Small intestine (tissue), 7 donors: ENCODE results near the gene PTGR3. TPM values are rescaled to one million over a fixed set of nuclear protein-coding genes. Genes with fewer than 3 reads are reported as not detected.
"Not testable (repeated sequence)": the region's sequence is repeated elsewhere in the genome, so short reads cannot be mapped to it uniquely, and the experiment has no call there.

Experiments
- DNase-seq, 2 donors: peaks; one replicate each; pipeline versions ENCODE4 v3.0.0 to v3.0.0-alpha.2; 2013
- FAIRE-seq: peaks from 2 replicates; lab custom pipeline; 2012; peaks lifted over from hg19 to GRCh38; lab: Jason Lieb, UNC
- H3K27ac ChIP-seq, 3 donors: one replicate each; pipeline ENCODE4 v1.5.1; 2013; ENCODE audit warnings: low read length in 2 of 3, mild to moderate bottlenecking in 2 of 3, control low read depth in 1 of 3, inconsistent platforms in 1 of 3, low read depth in 1 of 3, moderate library complexity in 1 of 3
- H3K27me3 ChIP-seq, 3 donors: one replicate each; pipeline ENCODE4 v1.6.1; 2013; ENCODE audit warnings: low read length in 3 of 3, inconsistent platforms in 1 of 3; ENCODE audit not compliant: control insufficient read depth in 3 of 3, insufficient read depth in 3 of 3
- H3K36me3 ChIP-seq, 3 donors: one replicate each; pipeline ENCODE4 v1.6.1; 2013; ENCODE audit warnings: low read length in 3 of 3, inconsistent platforms in 1 of 3, low read depth in 1 of 3, mild to moderate bottlenecking in 1 of 3, moderate library complexity in 1 of 3; ENCODE audit not compliant: control insufficient read depth in 3 of 3, insufficient read depth in 2 of 3
- H3K4me1 ChIP-seq, 3 donors: one replicate each; pipeline ENCODE4 v1.6.1; 2013; ENCODE audit warnings: low read length in 2 of 3, inconsistent platforms in 1 of 3, low read depth in 1 of 3, mild to moderate bottlenecking in 1 of 3, moderate library complexity in 1 of 3; ENCODE audit not compliant: control insufficient read depth in 3 of 3, insufficient read depth in 2 of 3
- H3K4me3 ChIP-seq, 3 donors: one replicate each; pipeline ENCODE4 v1.5.1; 2013; ENCODE audit warnings: low read length in 3 of 3, control low read depth in 1 of 3, inconsistent platforms in 1 of 3, low read depth in 1 of 3, mild to moderate bottlenecking in 1 of 3, moderate library complexity in 1 of 3
- H3K9me3 ChIP-seq, 2 donors: one replicate each; pipeline ENCODE4 v1.6.1; 2013; ENCODE audit warnings: low read depth in 1 of 2, low read length in 1 of 2; ENCODE audit not compliant: control insufficient read depth in 2 of 2, insufficient read depth in 1 of 2
- WGBS, 3 donors: extraction: QIAGEN DNeasy Blood & Tissue Kit; methylation state at CpG; one replicate each; pipeline ENCODE4 v1.1.7; 2013; 5-methylcytosine and 5-hydroxymethylcytosine counted together
- polyA plus RNA-seq, 4 donors: library from polyadenylated mRNA; stranded (reverse) in 3 of 4; unstranded in 1 of 4; fragments of 200-250 nt in 3 of 4; fragments of 120-200 nt in 1 of 4; gene quantifications; one replicate each; pipeline versions ENCODE4 v1.2.1 to v1.2.3, GENCODE V29; 2013
- donor health status: healthy with polysubstance abuse.
- donor health status: control.
- donor health status: control.
- donor health status: Bipolar disorder and iron deficiency.
- donor health status: healthy.

PTGR3 gene
- polyA plus RNA-seq, 4 donors = 11.6 to 49.7 (median 22.1) TPM

GRCh38 chr18:75201282-75202270 is 7.4 kb downstream of the PTGR3 start:
- no peak overlapping the region for H3K4me3 ChIP-seq
- H3K27me3 ChIP-seq = peaks cover 0 to 7% (median 0%) of the 10 kb centered on the region in 3 donors
- peak overlapping the region in 1 of 3 donors; percentile 9 for H3K27ac ChIP-seq
- no peaks in the 10 kb centered on the region for H3K9me3 ChIP-seq
- no peak for FAIRE-seq
- H3K4me1 ChIP-seq = peaks cover 2 to 17% (median 5%) of the 10 kb centered on the region in 3 donors
- 90 to 96% (median 95%) methylated on average over 18 of the region's 18 CpGs for WGBS, 3 donors
- peaks cover 2 to 18% (median 3%) of the 10 kb centered on the region in 3 donors for H3K36me3 ChIP-seq
- DNase-seq = peak in 1 of 2 donors; percentile 31

- WGBS, 3 donors = 87 to 94% (median 93%) methylated on average over 7 of the region's 7 CpGs
- H3K4me1 ChIP-seq = peaks cover 2 to 11% (median 5%) of the 10 kb centered on the region in 3 donors
- H3K36me3 ChIP-seq = peaks cover 2 to 18% (median 3%) of the 10 kb centered on the region in 3 donors
- H3K27me3 ChIP-seq = peaks cover 0 to 7% (median 0%) of the 10 kb centered on the region in 3 donors
- no peaks in the 10 kb centered on the region for H3K9me3 ChIP-seq
- no peak overlapping the region for H3K27ac ChIP-seq
- FAIRE-seq (no peak), DNase-seq (no peak)
- no peak overlapping the region for H3K4me3 ChIP-seq
Observed at GRCh38 chr18:75200605-75201280, 8.2 kb downstream of the PTGR3 start.

GRCh38 chr18:75200071-75200470 is 8.9 kb downstream of the PTGR3 start:
- Histone ChIP-seq H3K27me3 (peaks cover 0 to 7% (median 0%) of the 10 kb centered on the region in 3 donors), H3K9me3 (no peaks in the 10 kb centered on the region), H3K4me3 (no peak overlapping the region), H3K4me1 (peaks cover under 1 to 6% (median 5%) of the 10 kb centered on the region in 3 donors), H3K27ac (no peak overlapping the region), H3K36me3 (peaks cover 2 to 18% (median 3%) of the 10 kb centered on the region in 3 donors)
- no peak for FAIRE-seq
- WGBS, 3 donors = 94 to 97% (median 96%) methylated on average over 13 of the region's 13 CpGs
- DNase-seq = no peak

GRCh38 chr18:75199327-75199726 is 9.6 kb downstream of the PTGR3 start:
- Histone ChIP-seq H3K9me3 (no peaks in the 10 kb centered on the region), H3K4me3 (no peak overlapping the region), H3K27ac (no peak overlapping the region), H3K27me3 (peaks cover 0 to 3% (median 0%) of the 10 kb centered on the region in 3 donors), H3K4me1 (peaks cover 0 to 6% (median 5%) of the 10 kb centered on the region in 3 donors), H3K36me3 (peaks cover 2 to 18% (median 3%) of the 10 kb centered on the region in 3 donors)
- WGBS, 3 donors = 67 to 76% (median 69%) methylated on average over 4 of the region's 4 CpGs
- DNase-seq = no peak
- FAIRE-seq = no peak

- Histone ChIP-seq H3K4me1 (no peaks in the 10 kb centered on the region), H3K27me3 (no peaks in the 10 kb centered on the region), H3K36me3 (peaks cover 2 to 18% (median 3%) of the 10 kb centered on the region in 3 donors), H3K27ac (no peak overlapping the region), H3K9me3 (no peaks in the 10 kb centered on the region), H3K4me3 (no peak overlapping the region)
- DNase-seq (no peak), FAIRE-seq (no peak)
- 31 to 50% (median 39%) methylated on average over 3 of the region's 3 CpGs for WGBS, 3 donors
Observed at GRCh38 chr18:75198036-75198435, 10.9 kb downstream of the PTGR3 start.

GRCh38 chr18:75192899-75193298 is 16.0 kb downstream of the PTGR3 start:
- 40 to 68% (median 58%) methylated on average over 7 of the region's 7 CpGs for WGBS, 3 donors
- Histone ChIP-seq H3K36me3 (peaks cover 0 to 5% (median 0%) of the 10 kb centered on the region in 3 donors), H3K4me1 (no peaks in the 10 kb centered on the region), H3K27ac (no peak overlapping the region), H3K27me3 (no peaks in the 10 kb centered on the region), H3K4me3 (no peak overlapping the region), H3K9me3 (no peaks in the 10 kb centered on the region)
- DNase-seq (no peak), FAIRE-seq (no peak)

- no peak for FAIRE-seq
- Histone ChIP-seq H3K9me3 (no peaks in the 10 kb centered on the region), H3K36me3 (peaks cover 0 to 5% (median 0%) of the 10 kb centered on the region in 3 donors), H3K4me3 (no peak overlapping the region), H3K27me3 (no peaks in the 10 kb centered on the region), H3K4me1 (no peaks in the 10 kb centered on the region), H3K27ac (no peak overlapping the region)
- WGBS, 3 donors = 90 to 92% (median 92%) methylated on average over 6 of the region's 6 CpGs
- no peak for DNase-seq
Observed at GRCh38 chr18:75189696-75190095, 19.2 kb downstream of the PTGR3 start.

- H3K27ac ChIP-seq, H3K9me3 ChIP-seq, DNase-seq, H3K4me3 ChIP-seq, H3K36me3 ChIP-seq, H3K4me1 ChIP-seq, H3K27me3 ChIP-seq, FAIRE-seq: not testable (repeated sequence)
- WGBS, 3 donors = 83 to 92% (median 89%) methylated on average over 4 of the region's 4 CpGs
Observed at GRCh38 chr18:75187702-75188101, 21.2 kb downstream of the PTGR3 start.
